Endodermal cell (in vitro differentiated cells): ENCODE results near the gene MYOM1. TPM values are rescaled to one million over a fixed set of nuclear protein-coding genes. Genes with fewer than 3 reads are reported as not detected.
"Not testable (repeated sequence)": the region's sequence is repeated elsewhere in the genome, so short reads cannot be mapped to it uniquely, and the experiment has no call there.

Source experiments
- DNase-seq: peaks from one replicate; pipeline ENCODE4 v3.0.0-alpha.2; 2017
- H3K27ac ChIP-seq: 2 replicates; pipeline ENCODE4 v1.5.1; 2013; ENCODE audit warnings: mild to moderate bottlenecking, low read depth, low read length, moderate library complexity
- H3K27me3 ChIP-seq: 2 replicates; pipeline ENCODE4 v1.6.1; 2013; ENCODE audit warnings: mild to moderate bottlenecking, low read length, moderate library complexity; ENCODE audit not compliant: insufficient read depth, control insufficient read depth, poor library complexity, severe bottlenecking
- H3K36me3 ChIP-seq: 2 replicates; pipeline ENCODE4 v1.7.0; 2013; ENCODE audit warnings: mild to moderate bottlenecking, low read length, moderate library complexity; ENCODE audit not compliant: control insufficient read depth, insufficient read depth
- H3K4me1 ChIP-seq: one replicate; pipeline ENCODE4 v1.7.0; 2013; ENCODE audit warnings: low read length; ENCODE audit not compliant: control insufficient read depth, insufficient read depth
- H3K4me3 ChIP-seq: 2 replicates; pipeline ENCODE4 v1.5.1; 2013; ENCODE audit warnings: mild to moderate bottlenecking, low read length, moderate library complexity
- H3K9ac ChIP-seq: 2 replicates; pipeline ENCODE4 v1.6.1; 2013; ENCODE audit warnings: mild to moderate bottlenecking, low read length, moderate library complexity; ENCODE audit not compliant: poor library complexity, severe bottlenecking; ENCODE audit errors: extremely low read depth
- H3K9me3 ChIP-seq: 2 replicates; pipeline ENCODE4 v1.6.1; 2013; ENCODE audit warnings: mild to moderate bottlenecking, low read length, moderate library complexity; ENCODE audit not compliant: control insufficient read depth
- H3K27ac Mint-ChIP-seq: 2 replicates; pipeline ENCODE4 v1.8.0; 2020; ENCODE audit warnings: mixed read lengths
- H3K27me3 Mint-ChIP-seq: 2 replicates; pipeline ENCODE4 v1.8.0; 2021; ENCODE audit warnings: mild to moderate bottlenecking, mixed read lengths; ENCODE audit not compliant: insufficient read depth
- H3K36me3 Mint-ChIP-seq: 2 replicates; pipeline ENCODE4 v1.8.0; 2020; ENCODE audit warnings: low read depth, mixed read lengths
- H3K4me1 Mint-ChIP-seq: 2 replicates; pipeline ENCODE4 v1.8.0; 2020; ENCODE audit warnings: mixed read lengths
- H3K4me3 Mint-ChIP-seq: 2 replicates; pipeline ENCODE4 v1.8.0; 2020; ENCODE audit warnings: mild to moderate bottlenecking, moderate library complexity, mixed read lengths
- H3K9me3 Mint-ChIP-seq: 2 replicates; pipeline ENCODE4 v1.8.0; 2020; ENCODE audit warnings: mild to moderate bottlenecking, mixed read lengths
- CTCF ChIP-seq: fragments of 200-600 bp; sonication (generic); conservative IDR thresholded peaks from 2 replicates; pipeline ENCODE4 v1.5.0; 2021; ENCODE audit warnings: antibody characterized with exemption, mild to moderate bottlenecking
- WGBS, 2 experiments: methylation state at CpG; one replicate each; pipeline versions ENCODE4 v1.1.5 to v1.1.7; 2013; ENCODE audit warnings: missing lambda C conversion rate in 2 of 2, mixed read lengths in 1 of 2; ENCODE audit not compliant: insufficient coverage in 1 of 2, insufficient read length in 1 of 2; 5-methylcytosine and 5-hydroxymethylcytosine counted together
- total RNA-seq, 2 donors: library from RNA; stranded (reverse); fragmentation: NEBNext Ultra II Directional in 1 of 2; extraction: Animal tissue kit (Norgen Biotek cat#: 25700) in 1 of 2; gene quantifications; 2 replicates in 1 of 2; 3 replicates in 1 of 2; pipeline ENCODE4 v1.2.1, GENCODE V29; 2021

Gene MYOM1
- total RNA-seq, 2 donors from 2014 or later = 0.49 to 0.88 TPM

DNA sequence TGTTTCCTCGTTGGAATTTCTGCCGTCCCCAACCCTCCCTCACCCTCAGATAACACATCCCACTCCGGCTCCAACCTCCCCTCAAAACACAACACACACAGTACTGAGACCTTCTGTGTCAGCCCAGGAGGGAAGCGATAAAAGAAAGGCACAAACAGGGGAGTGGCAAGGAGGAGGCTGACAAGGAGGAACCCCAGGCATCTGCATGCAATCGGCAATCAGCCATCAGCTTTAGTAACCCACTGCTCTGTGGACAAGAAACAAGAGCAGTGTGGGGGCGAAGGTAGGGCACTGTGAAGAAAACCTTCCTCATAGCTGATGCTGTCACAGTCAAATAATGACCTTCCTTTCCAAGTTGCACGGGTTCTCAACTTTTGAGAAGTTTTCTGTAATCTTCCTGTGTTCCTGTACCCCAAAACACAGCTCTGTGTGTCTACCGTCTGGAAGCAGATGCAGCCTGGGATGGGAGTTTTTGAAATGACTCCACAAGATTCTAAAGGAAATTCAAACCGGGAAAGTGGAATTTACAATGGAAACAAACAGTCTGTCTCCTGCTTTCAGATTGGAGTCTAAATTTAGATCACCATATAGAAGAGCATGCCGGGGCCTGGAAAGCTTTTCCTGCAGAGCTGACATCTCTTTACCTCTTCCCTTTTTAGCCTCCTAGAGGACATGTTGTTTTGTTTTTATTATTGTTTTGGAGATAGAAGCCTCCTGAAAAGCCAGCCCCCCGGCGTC is 190.4 kb downstream of the MYOM1 start:
- Mint-ChIP-seq H3K9me3 (no peaks in the 10 kb centered on the region), H3K36me3 (no peaks in the 10 kb centered on the region), H3K27ac (peak overlapping the region; percentile 53), H3K4me1 (peaks cover 19% of the 10 kb centered on the region), H3K4me3 (no peak overlapping the region), H3K27me3 (no peaks in the 10 kb centered on the region)
- no peak for TF ChIP-seq CTCF
- Histone ChIP-seq H3K36me3 (no peaks in the 10 kb centered on the region), H3K4me1 (peaks cover 15% of the 10 kb centered on the region), H3K27me3 (no peaks in the 10 kb centered on the region), H3K4me3 (no peak overlapping the region), H3K9me3 (no peaks in the 10 kb centered on the region), H3K27ac (peak overlapping the region; percentile 41), H3K9ac (no peak overlapping the region)
- peak; percentile 34 for DNase-seq
- WGBS, 2 experiments = 65 to 80% methylated on average over 6 to 12 of the region's 12 CpGs

DNA sequence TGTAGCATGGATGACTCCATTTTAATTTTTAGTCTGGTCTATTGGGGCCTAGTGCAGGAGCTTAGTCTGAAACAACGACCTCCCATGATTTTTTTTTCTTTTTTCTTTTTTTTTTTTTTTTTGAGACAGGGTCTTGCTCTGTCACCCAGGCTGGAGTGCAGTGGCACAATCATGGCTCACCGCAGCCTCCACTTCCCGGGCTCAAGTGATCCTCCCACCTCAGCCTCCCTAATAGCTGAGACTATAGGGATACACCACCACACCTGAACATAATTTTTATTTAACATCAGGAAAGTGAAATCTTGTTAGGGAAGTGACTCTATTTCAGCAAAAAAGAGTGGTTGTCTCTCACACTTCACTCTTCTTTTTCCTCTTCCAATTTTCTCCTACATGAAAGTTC is 191.7 kb downstream of the MYOM1 start:
- 90 to 100% methylated on average over 1 to 3 of the region's 3 CpGs for WGBS, 2 experiments
- H3K36me3 ChIP-seq, H3K9me3 ChIP-seq, H3K9ac ChIP-seq, H3K4me3 Mint-ChIP-seq, H3K4me3 ChIP-seq, H3K27ac Mint-ChIP-seq, H3K27me3 Mint-ChIP-seq, H3K27ac ChIP-seq, H3K27me3 ChIP-seq, H3K9me3 Mint-ChIP-seq, DNase-seq, H3K36me3 Mint-ChIP-seq: not testable (repeated sequence)
- H3K4me1 ChIP-seq = peaks cover 15% of the 10 kb centered on the region
- peaks cover 19% of the 10 kb centered on the region for H3K4me1 Mint-ChIP-seq

DNA sequence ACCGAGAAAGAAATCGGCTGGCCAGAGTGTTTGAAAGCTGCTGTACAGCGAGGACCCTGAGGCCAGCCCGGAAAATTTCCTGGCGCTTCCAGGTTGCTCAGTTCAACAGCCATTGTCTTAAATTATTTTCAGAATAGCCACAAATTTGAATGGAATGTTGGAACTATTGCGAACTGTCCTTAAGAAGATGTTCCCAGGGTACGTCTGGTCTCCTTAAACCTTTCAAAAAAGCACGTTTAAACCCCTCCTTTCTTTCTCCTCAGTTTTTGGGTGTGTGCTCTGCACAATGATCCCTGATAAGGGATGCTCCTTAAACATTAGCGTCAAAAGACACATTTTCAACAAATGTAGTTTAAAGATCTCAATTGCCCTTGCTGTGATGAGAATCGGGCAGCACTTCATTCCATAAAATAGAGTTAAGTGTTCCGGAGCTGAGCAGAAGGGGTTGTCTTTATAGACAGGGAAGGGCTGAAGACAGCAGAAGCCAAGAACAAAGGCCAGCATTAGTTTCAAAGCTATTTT is 192.3 kb downstream of the MYOM1 start:
- peaks cover 19% of the 10 kb centered on the region for H3K4me1 Mint-ChIP-seq

More for the DNA sequence above, 192.3 kb downstream of the MYOM1 start:
- Histone ChIP-seq H3K27ac (no peak overlapping the region), H3K4me3 (no peak overlapping the region), H3K27me3 (no peaks in the 10 kb centered on the region), H3K4me1 (peaks cover 15% of the 10 kb centered on the region), H3K9ac (no peak overlapping the region), H3K9me3 (no peaks in the 10 kb centered on the region), H3K36me3 (no peaks in the 10 kb centered on the region)
- Mint-ChIP-seq H3K27me3 (no peaks in the 10 kb centered on the region), H3K27ac (no peak overlapping the region), H3K9me3 (no peaks in the 10 kb centered on the region), H3K36me3 (no peaks in the 10 kb centered on the region), H3K4me3 (no peak overlapping the region)
- peak; percentile 19 for DNase-seq
- TF ChIP-seq CTCF = no peak
- WGBS, 2 experiments = 87 to 93% methylated on average over 10 to 11 of the region's 11 CpGs
